ENCODE measurements around the gene SLC36A3. TPM values are rescaled to one million over a fixed set of nuclear protein-coding genes. Genes with fewer than 3 reads are reported as not detected.

The SLC36A3 gene
- total RNA-seq, 2 experiments from 2014 or later = not detected

DNA sequence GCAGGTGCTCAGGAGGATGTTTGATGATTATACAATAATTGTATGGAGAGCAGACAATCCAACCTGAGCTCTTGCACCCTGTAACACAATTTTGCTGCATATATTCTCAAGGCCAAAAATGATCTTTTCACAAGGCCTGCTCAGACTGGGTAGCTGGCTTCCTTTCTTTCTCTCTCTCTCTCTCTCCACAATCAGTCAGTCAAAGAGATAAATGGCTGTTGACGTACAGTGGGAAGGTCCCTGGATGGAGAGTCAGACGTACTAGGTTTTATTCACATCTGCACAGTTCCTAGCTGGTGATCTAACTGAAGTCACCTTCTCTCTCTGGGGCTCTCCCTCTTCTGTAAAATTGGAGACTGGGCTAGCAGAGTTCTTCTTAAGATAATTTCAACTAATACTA is 24.0 kb upstream of the SLC36A3 start:
- TF ChIP-seq EZH2phosphoT487 (IDR thresholded peaks at IDR 0.05; ENCODE audit: borderline replicate concordance, low read depth, low read length) (no peak), CTCF (conservative IDR thresholded peaks at IDR 0.05; ENCODE audit: low read length) (no peak)
- no peaks in the 10 kb centered on the region for H3K79me2 ChIP-seq (ENCODE audit: insufficient read depth, low read depth, low read length)
- no peaks in the 10 kb centered on the region for H3K9me3 ChIP-seq (ENCODE audit: low read length)
- BruUV-seq (replicated peaks) = no TSS peak
- H3K4me1 ChIP-seq (ENCODE audit: insufficient read depth, low read length, poor library complexity, severe bottlenecking) = no peaks in the 10 kb centered on the region
- no peak overlapping the region for H3K4me3 ChIP-seq (ENCODE audit: low read depth, low read length, poor library complexity, severe bottlenecking)
- CTCF ChIA-PET (ENCODE audit: unreplicated experiment) = no interaction called here
- no peaks in the 10 kb centered on the region for H4K20me1 ChIP-seq (ENCODE audit: insufficient read depth, low read length)
- no peaks in the 10 kb centered on the region for H3K9me2 ChIP-seq (ENCODE audit: insufficient read depth, low read length)
- no peak overlapping the region for H3K27ac ChIP-seq (ENCODE audit: low read depth, low read length, poor library complexity, severe bottlenecking)
- DNase-seq (ENCODE audit: low spot score) = no peak
- no peak overlapping the region for H3K4me2 ChIP-seq (ENCODE audit: low read length)
- H2AFZ ChIP-seq (ENCODE audit: low read length) = no peak overlapping the region
- POLR2A ChIA-PET = no interaction called here
- intact Hi-C loops (cut with micrococcal nuclease; ENCODE audit: unreplicated experiment) = no loop called here
- no peaks in the 10 kb centered on the region for H3K36me3 ChIP-seq (ENCODE audit: insufficient read depth, low read length)

DNA sequence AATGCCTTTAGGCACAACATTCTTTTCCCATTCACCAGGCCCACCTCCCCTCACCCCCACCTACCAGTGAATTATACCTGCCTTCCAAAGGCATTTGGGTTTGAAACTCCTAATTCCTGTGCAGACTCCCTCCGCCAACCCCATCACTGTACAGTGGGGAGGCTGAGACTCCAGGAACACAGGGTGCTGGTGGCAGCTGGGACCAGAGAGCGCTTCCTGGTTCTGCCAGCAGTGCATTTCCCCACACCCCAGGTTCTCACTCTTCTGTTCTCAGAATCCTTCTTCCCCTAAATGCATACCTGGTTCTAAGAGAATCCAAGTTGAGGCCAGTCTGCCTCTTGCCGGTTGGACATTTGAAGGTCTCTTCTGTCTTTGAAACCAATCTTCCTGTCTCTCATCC is 22.7 kb upstream of the SLC36A3 start:
- POLR2A ChIA-PET = no interaction called here

GRCh38 chr5:151320481-151320880 is 16.9 kb upstream of the SLC36A3 start:
- H2AFZ ChIP-seq (ENCODE audit: low read length) = no peak overlapping the region
- POLR2A ChIA-PET = no interaction called here
- no peak for DNase-seq (ENCODE audit: low spot score)
- H3K9me2 ChIP-seq (ENCODE audit: insufficient read depth, low read length) = no peaks in the 10 kb centered on the region
- H3K9me3 ChIP-seq (ENCODE audit: low read length) = no peaks in the 10 kb centered on the region
- CTCF ChIA-PET (ENCODE audit: unreplicated experiment) = no interaction called here
- no peaks in the 10 kb centered on the region for H4K20me1 ChIP-seq (ENCODE audit: insufficient read depth, low read length)
- intact Hi-C loops (cut with micrococcal nuclease; ENCODE audit: unreplicated experiment) = no loop called here
- H3K79me2 ChIP-seq (ENCODE audit: insufficient read depth, low read depth, low read length) = no peaks in the 10 kb centered on the region
- no TSS peak for BruUV-seq (replicated peaks)
- H3K27ac ChIP-seq (ENCODE audit: low read depth, low read length, poor library complexity, severe bottlenecking) = no peak overlapping the region
- peaks cover 6% of the 10 kb centered on the region for H3K4me1 ChIP-seq (ENCODE audit: insufficient read depth, low read length, poor library complexity, severe bottlenecking)
- TF ChIP-seq EZH2phosphoT487 (IDR thresholded peaks at IDR 0.05; ENCODE audit: borderline replicate concordance, low read depth, low read length) = no peak
- no peak for TF ChIP-seq CTCF (conservative IDR thresholded peaks at IDR 0.05; ENCODE audit: low read length)
- no peak overlapping the region for H3K4me2 ChIP-seq (ENCODE audit: low read length)
- H3K36me3 ChIP-seq (ENCODE audit: insufficient read depth, low read length) = no peaks in the 10 kb centered on the region
- no peak overlapping the region for H3K4me3 ChIP-seq (ENCODE audit: low read depth, low read length, poor library complexity, severe bottlenecking)

More for the DNA sequence above, 22.7 kb upstream of the SLC36A3 start:
- DNase-seq (ENCODE audit: low spot score) = no peak
- Histone ChIP-seq H3K4me2 (ENCODE audit: low read length) (no peak overlapping the region), H3K36me3 (ENCODE audit: insufficient read depth, low read length) (no peaks in the 10 kb centered on the region), H4K20me1 (ENCODE audit: insufficient read depth, low read length) (no peaks in the 10 kb centered on the region), H3K27ac (ENCODE audit: low read depth, low read length, poor library complexity, severe bottlenecking) (no peak overlapping the region), H3K79me2 (ENCODE audit: insufficient read depth, low read depth, low read length) (no peaks in the 10 kb centered on the region), H2AFZ (ENCODE audit: low read length) (no peak overlapping the region), H3K9me3 (ENCODE audit: low read length) (no peaks in the 10 kb centered on the region), H3K4me1 (ENCODE audit: insufficient read depth, low read length, poor library complexity, severe bottlenecking) (no peaks in the 10 kb centered on the region), H3K4me3 (ENCODE audit: low read depth, low read length, poor library complexity, severe bottlenecking) (no peak overlapping the region), H3K9me2 (ENCODE audit: insufficient read depth, low read length) (no peaks in the 10 kb centered on the region)
- CTCF ChIA-PET (ENCODE audit: unreplicated experiment) = no interaction called here
- BruUV-seq (replicated peaks) = no TSS peak
- no peak for TF ChIP-seq CTCF (conservative IDR thresholded peaks at IDR 0.05; ENCODE audit: low read length)
- TF ChIP-seq EZH2phosphoT487 (IDR thresholded peaks at IDR 0.05; ENCODE audit: borderline replicate concordance, low read depth, low read length) = no peak
- intact Hi-C loops (cut with micrococcal nuclease; ENCODE audit: unreplicated experiment) = no loop called here

Data from OCI-LY7 (cell line).